ENCODE measurements around the gene ST6GALNAC6. TPM values are rescaled to one million over a fixed set of nuclear protein-coding genes. Genes with fewer than 3 reads are reported as not detected.
A peak's percentile ranks its signal among the peaks of the same experiment; 100 is the strongest.

The ST6GALNAC6 gene
- total and polyA plus RNA-seq, 2 experiments from 2014 or later: 31.8 to 47.7 TPM

- Histone ChIP-seq H3K9me3 (ENCODE audit: low read depth) (no peaks in the 10 kb centered on the region), H3K27me3 (no peaks in the 10 kb centered on the region), H3K4me1 (ENCODE audit: insufficient read depth) (peaks cover 22% of the 10 kb centered on the region), H3K4me2 (no peak overlapping the region), H3K36me3 (replicated peaks; ENCODE audit: insufficient read depth, low read depth) (no peaks in the 10 kb centered on the region), H3K4me3 (no peak overlapping the region), H2AFZ (no peak overlapping the region), H3K9me2 (replicated peaks; ENCODE audit: insufficient read depth) (no peaks in the 10 kb centered on the region), H4K20me1 (ENCODE audit: insufficient read depth, poor library complexity, severe bottlenecking) (no peaks in the 10 kb centered on the region), H3K79me2 (peaks cover 23% of the 10 kb centered on the region), H3K27ac (no peak overlapping the region)
- DNase-seq (ENCODE audit: low spot score): no peak
- TF ChIP-seq EZH2phosphoT487 (IDR thresholded peaks at IDR 0.05; ENCODE audit: low read depth, severe bottlenecking, unreplicated experiment) (no peak), CTCF (IDR thresholded peaks at IDR 0.05; ENCODE audit: poor library complexity) (no peak), EZH2 (IDR thresholded peaks at IDR 0.05; ENCODE audit: borderline replicate concordance) (no peak)
- WGBS (ENCODE audit: low lambda C conversion rate, missing lambda C conversion rate): 94% methylated on average over 14 of the region's 14 CpGs
These were observed 43.7 kb upstream of the ST6GALNAC6 start for GRCh38 chr9:127943011-127943662.

- Histone ChIP-seq H3K36me3 (replicated peaks; ENCODE audit: insufficient read depth, low read depth) (no peaks in the 10 kb centered on the region), H4K20me1 (ENCODE audit: insufficient read depth, poor library complexity, severe bottlenecking) (no peaks in the 10 kb centered on the region), H3K9me2 (replicated peaks; ENCODE audit: insufficient read depth) (no peaks in the 10 kb centered on the region), H3K27me3 (no peaks in the 10 kb centered on the region), H3K9me3 (ENCODE audit: low read depth) (no peaks in the 10 kb centered on the region), H2AFZ (no peak overlapping the region), H3K4me3 (no peak overlapping the region), H3K79me2 (peaks cover 17% of the 10 kb centered on the region), H3K4me1 (ENCODE audit: insufficient read depth) (peaks cover 24% of the 10 kb centered on the region), H3K27ac (peak overlapping the region; percentile 57), H3K4me2 (no peak overlapping the region)
- TF ChIP-seq EZH2phosphoT487 (IDR thresholded peaks at IDR 0.05; ENCODE audit: low read depth, severe bottlenecking, unreplicated experiment) (no peak), EZH2 (IDR thresholded peaks at IDR 0.05; ENCODE audit: borderline replicate concordance) (no peak), CTCF (IDR thresholded peaks at IDR 0.05; ENCODE audit: poor library complexity) (peak; percentile 79)
- 69% methylated on average over 14 of the region's 18 CpGs for WGBS (ENCODE audit: low lambda C conversion rate, missing lambda C conversion rate)
- peak; percentile 76 for DNase-seq (ENCODE audit: low spot score)
These were observed 43.0 kb upstream of the ST6GALNAC6 start for GRCh38 chr9:127942216-127943010.

- no peak for TF ChIP-seq CTCF (IDR thresholded peaks at IDR 0.05; ENCODE audit: poor library complexity)
- TF ChIP-seq EZH2phosphoT487 (IDR thresholded peaks at IDR 0.05; ENCODE audit: low read depth, severe bottlenecking, unreplicated experiment): no peak
- no peak for TF ChIP-seq EZH2 (IDR thresholded peaks at IDR 0.05; ENCODE audit: borderline replicate concordance)
- no peaks in the 10 kb centered on the region for H3K27me3 ChIP-seq
- H3K9me3 ChIP-seq (ENCODE audit: low read depth): no peaks in the 10 kb centered on the region
- no peak for DNase-seq (ENCODE audit: low spot score)
- no peak overlapping the region for H3K4me2 ChIP-seq
- no peaks in the 10 kb centered on the region for H3K36me3 ChIP-seq (replicated peaks; ENCODE audit: insufficient read depth, low read depth)
- no peaks in the 10 kb centered on the region for H4K20me1 ChIP-seq (ENCODE audit: insufficient read depth, poor library complexity, severe bottlenecking)
- peaks cover 17% of the 10 kb centered on the region for H3K79me2 ChIP-seq
- no peak overlapping the region for H2AFZ ChIP-seq
- H3K4me3 ChIP-seq: no peak overlapping the region
- peaks cover 21% of the 10 kb centered on the region for H3K4me1 ChIP-seq (ENCODE audit: insufficient read depth)
- peak overlapping the region; percentile 57 for H3K27ac ChIP-seq
- H3K9me2 ChIP-seq (replicated peaks; ENCODE audit: insufficient read depth): no peaks in the 10 kb centered on the region
- 80% methylated on average over 3 of the region's 3 CpGs for WGBS (ENCODE audit: low lambda C conversion rate, missing lambda C conversion rate)
These were observed 42.5 kb upstream of the ST6GALNAC6 start for GRCh38 chr9:127941961-127942215.
